OCI-M2 (cell line): Measurements from ENCODE around the gene LSAMP.

ENCODE experiments used
- DNase-seq: peaks from one replicate; lab custom pipeline; 2025; ENCODE audit not compliant: unreplicated experiment; lab: John Stamatoyannopoulos, UW

LSAMP gene

GRCh38 chr3:116367761-116368395 lies 77.4 kb downstream of the LSAMP start:
- no peak for DNase-seq

GRCh38 chr3:116356056-116356455 lies 89.2 kb downstream of the LSAMP start:
- no peak for DNase-seq

GRCh38 chr3:116354382-116354781 lies 90.9 kb downstream of the LSAMP start:
- no peak for DNase-seq

- DNase-seq: no peak
These were observed 95.1 kb downstream of the LSAMP start for GRCh38 chr3:116350119-116350733.

- DNase-seq: no peak
These were observed 97.1 kb downstream of the LSAMP start for GRCh38 chr3:116348216-116348615.

GRCh38 chr3:116342499-116342898 lies 102.8 kb downstream of the LSAMP start:
- DNase-seq: no peak

- DNase-seq: no peak
These were observed 103.4 kb downstream of the LSAMP start for GRCh38 chr3:116341899-116342298.

GRCh38 chr3:116341381-116341780 lies 103.9 kb downstream of the LSAMP start:
- DNase-seq: no peak

- DNase-seq: no peak
These were observed 104.5 kb downstream of the LSAMP start for GRCh38 chr3:116340680-116341216.

GRCh38 chr3:116339441-116340028 lies 105.8 kb downstream of the LSAMP start:
- no peak for DNase-seq

- no peak for DNase-seq
These were observed 106.6 kb downstream of the LSAMP start for GRCh38 chr3:116338713-116339112.

- DNase-seq: no peak
These were observed 108.1 kb downstream of the LSAMP start for GRCh38 chr3:116337229-116337628.

- DNase-seq: no peak
These were observed 113.9 kb downstream of the LSAMP start for GRCh38 chr3:116331380-116331779.

- no peak for DNase-seq
These were observed 122.4 kb downstream of the LSAMP start for GRCh38 chr3:116322750-116323375.

- no peak for DNase-seq
These were observed 126.9 kb downstream of the LSAMP start for GRCh38 chr3:116318370-116318769.

GRCh38 chr3:116316771-116317170 lies 128.5 kb downstream of the LSAMP start:
- DNase-seq: no peak

GRCh38 chr3:116314476-116314875 lies 130.8 kb downstream of the LSAMP start:
- DNase-seq: no peak

GRCh38 chr3:116306720-116307119 lies 138.6 kb downstream of the LSAMP start:
- no peak for DNase-seq

- no peak for DNase-seq
These were observed 139.1 kb downstream of the LSAMP start for GRCh38 chr3:116306149-116306548.

- DNase-seq: no peak
These were observed 143.1 kb downstream of the LSAMP start for GRCh38 chr3:116302087-116302747.

GRCh38 chr3:116301422-116301821 lies 143.9 kb downstream of the LSAMP start:
- no peak for DNase-seq
